Esophagus muscularis mucosa (tissue), 2 donors: Measurements from ENCODE around the gene COL26A1.

Source experiments
- POLR2A ChIP-seq: fragments of 450-650 bp; IDR thresholded peaks from one replicate; pipeline ENCODE4 v1.6.1; 2017; ENCODE audit warnings: antibody characterized with exemption, moderate library complexity, mild to moderate bottlenecking, low read depth
- POLR2AphosphoS5 ChIP-seq, 2 donors: sonication (generic); formaldehyde crosslinking; IDR thresholded peaks; one replicate each; pipeline ENCODE4 v1.6.1; 2017; ENCODE audit warnings: antibody characterized with exemption in 2 of 2

GRCh38 chr7:101575168-101575567 lies 212.5 kb downstream of the COL26A1 start:
- no peak for TF ChIP-seq POLR2AphosphoS5 (IDR thresholded peaks at IDR 0.05)
- no peak for TF ChIP-seq POLR2A
